Measurements from ENCODE around the gene LIPA.

Gene LIPA

DNA sequence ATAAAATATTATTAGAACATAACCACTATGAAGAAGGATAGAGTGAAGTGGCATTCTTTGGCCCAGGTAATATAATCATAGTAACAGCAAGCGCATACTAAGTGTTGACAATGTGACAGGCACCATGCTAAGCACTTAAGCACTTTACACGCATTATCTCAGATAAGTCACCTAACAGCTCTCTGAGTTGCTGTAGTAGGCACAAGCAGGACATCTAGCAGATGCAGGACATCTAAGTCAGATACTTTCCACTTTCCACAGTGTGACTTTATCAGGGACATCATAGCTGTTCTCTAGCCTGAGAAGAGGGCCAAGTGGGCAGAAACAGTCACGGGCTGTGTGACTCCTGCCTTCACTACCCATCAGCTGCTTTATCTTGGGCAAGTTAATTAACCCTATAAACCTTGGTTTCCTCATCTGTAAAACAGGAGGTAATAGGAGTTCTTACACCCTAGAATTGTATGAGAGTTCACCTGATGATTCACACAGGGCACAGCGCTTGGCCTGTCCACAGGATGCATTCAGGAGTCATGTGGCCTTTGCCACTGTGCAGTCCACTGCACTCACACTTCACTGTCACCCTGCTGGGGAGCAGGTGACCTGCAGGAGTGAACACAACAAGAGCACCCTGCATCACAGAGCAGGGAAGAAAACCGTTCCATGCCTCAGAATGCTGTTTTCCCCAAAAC is 12.5 kb downstream of the LIPA start:
- DNase-seq = no peak

DNA sequence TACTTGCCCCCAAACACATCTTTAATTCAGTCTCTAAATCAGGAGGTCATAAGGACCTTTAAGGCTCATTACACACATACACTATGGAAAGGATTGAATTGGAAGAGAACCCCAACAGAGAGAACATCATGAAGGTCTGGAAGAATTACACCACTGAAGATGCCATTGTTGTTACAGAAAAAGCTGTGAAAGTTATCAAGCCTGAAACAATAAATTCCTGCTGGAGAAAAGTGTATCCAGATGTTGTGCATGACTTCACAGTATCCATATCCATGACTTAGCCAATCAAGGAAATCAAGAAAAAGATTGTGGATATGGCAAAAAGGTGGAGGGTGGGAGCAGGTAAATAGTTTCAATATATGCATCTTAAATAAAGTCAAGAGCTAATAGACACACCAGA is 13.7 kb downstream of the LIPA start:
- DNase-seq = no peak

DNA sequence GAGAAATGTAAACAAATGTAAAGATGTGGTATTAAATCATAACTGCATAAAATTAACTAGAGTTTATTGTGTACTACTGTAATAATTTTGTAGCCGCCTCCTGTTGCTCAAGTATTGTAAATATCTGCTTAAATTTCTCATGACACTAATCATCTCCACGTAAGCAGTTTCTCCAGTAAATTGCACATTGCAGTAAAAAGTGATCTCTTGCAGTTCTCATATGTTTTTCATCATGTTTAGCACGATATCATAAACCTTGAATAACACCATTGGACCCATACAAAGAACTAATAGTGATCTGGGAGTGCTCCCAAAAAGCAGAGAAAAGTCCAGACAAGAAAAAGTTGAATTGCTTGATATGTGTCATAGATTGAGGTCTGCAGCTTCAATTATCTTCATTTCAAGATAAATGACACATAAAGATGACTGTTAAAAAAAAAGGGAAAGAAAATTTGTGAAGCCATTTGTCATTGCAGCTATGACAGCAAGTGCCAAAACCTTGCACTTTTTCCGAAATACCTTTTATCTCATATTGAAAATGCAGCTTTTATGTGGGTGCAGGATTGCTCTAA is 15.3 kb downstream of the LIPA start:
- no peak for DNase-seq

DNA sequence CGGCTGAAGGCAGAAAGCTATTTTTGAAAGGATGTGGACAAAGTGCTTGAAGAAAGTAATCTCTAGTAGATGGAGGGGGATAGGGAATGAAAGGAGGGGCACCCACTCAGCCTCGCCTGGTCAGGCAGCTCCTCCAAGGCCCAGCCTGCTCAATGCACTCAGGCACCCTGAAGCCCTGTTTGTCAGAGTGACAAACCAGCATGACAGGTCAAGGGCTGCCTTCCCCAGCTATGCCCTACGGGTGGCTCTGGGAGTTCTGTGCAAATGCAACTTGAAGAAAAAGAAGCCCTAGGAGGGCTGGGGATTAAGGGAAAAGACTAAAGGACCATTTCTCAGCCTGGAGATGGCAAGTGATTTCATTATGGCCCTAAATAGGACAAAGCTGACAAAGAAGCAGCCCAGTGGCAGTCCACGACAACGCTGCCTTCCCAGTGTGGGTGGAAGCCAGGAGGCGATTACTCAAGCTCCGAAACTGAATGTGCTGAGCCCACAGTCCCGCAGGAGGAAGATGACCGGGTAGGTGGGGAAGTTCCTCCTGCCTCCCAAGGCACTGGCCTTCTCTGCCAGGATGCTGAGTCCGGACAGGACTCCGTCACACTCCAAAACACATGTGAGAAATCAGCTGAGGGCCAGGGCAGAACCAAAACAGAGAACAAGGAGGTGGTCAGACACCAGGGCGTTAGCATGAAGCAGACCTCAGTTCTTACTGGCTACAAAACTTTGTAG is 16.3 kb downstream of the LIPA start:
- no peak for DNase-seq

DNA sequence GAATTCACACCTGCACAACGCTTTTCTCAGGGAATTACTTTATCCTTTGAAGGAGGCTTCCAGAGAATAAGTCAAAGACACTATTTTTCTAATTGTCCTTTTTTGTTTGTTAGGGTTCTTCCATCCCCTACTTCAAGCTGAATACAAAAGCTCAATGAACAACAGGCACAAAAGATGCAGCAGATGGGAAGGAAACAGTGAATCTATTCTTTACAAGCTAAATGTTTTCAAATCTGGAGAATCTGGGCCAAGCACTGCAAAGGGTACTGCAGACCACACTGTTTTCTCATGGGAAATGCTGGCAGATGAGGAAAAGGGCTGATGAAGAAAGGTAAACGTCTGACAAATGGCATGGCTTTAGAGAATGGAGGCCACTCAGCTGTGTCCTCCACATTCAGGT is 18.5 kb downstream of the LIPA start:
- no peak for DNase-seq

DNA sequence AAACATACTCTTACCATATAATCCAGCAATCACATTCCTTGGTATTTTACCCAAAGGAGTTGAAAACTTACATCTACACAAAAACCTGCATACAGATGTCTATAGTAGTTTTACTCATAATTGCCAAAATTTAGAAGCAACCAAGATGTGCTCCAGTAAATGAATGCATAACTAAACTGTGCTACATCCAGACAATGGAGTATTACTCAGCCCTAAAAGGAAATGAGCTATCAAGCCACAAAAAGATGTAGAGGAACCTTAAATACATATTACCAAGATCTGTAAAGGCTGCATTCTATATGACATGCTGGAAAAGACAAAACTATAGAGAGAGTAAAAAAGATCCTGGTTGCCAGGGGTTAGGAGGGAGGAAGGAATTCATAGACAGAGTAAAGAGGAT is 22.6 kb downstream of the LIPA start:
- no peak for DNase-seq

DNA sequence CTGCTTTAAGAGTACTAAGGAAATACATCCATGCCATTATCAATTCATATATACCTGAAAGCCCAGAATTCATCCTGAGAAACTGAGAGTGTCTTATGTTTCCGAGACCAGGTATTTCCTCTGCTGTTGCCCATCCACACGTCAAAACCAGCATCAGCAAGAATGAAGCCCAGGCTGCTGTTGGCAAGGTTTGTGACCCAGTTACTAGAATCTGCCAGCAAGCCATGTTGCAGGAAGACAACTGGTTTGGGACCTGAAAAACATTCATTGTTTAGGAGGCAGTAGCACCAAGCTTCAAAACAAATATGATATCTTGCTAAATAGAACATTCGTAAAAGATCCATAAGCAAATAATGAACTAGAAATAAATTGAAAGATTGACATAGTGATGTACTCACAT is 23.4 kb downstream of the LIPA start:
- DNase-seq = no peak

DNA sequence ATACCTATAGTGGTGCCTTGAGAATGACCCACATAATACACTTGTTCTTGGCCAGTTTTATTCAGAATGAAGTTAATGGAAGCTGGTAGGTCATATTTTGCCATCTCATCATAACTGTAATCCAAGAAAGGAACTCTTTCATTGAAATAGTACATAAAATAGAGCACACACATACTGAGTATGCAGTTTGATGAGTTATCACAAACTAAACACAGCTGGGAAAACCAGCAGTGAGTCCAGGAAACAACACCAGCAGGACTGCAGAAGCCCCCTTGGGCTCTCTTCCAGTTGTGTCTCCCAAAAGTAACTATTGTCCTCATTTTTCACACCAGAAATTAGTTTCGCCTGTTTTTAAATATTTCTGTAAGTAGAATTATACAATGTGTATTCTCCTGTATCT is 24.7 kb downstream of the LIPA start:
- DNase-seq = no peak

DNA sequence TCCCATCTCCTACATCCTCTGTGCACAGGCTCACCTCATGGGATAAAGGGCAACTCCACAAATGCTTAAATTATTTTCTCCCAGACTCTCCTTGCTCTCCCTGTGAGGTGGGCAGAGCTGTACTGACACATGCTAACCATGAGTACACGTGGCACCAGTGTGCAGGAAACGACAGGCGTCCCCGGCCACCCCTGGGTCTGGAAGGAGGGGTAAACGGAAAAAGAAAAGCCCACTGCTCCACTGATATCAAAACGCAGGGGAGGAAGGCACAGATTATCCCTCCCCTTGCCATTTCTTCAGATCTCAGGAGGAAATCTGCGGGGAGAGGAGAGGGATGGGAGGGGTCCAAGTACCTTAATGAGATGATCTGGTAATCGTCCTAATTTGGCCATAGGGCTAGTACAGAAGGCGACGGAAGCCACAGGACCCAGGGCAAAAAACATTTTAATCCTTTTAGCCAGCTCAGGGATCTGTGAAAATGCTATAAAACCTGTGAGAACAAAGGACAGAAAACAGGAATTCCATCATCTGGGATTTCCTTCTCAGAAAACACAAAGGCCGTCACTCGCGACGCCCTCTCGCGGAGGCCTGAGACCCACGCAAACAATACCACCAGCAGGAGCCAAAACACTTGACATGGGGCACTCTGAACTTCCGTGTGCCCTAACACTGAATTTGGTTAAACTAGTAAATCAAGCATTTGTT is 26.7 kb downstream of the LIPA start:
- DNase-seq = no peak

DNA sequence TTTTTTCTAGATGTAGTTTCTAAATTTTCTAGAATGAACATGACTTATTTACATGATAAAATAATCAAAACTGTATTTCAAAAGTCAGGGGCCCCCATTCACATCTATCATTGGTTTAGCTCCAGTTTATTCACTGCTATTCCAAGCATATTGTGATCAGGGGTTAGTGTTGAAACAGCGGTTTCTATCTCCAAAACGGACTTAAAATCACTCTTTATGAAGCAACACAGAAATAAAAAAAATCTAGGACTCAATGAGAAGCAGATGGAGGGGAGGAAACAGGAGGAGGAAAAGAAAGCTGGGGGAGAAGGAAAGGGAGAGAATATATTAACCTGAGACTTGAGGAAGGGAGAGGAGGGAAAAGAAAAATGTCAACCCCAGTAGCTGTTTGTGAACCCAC is 29.7 kb downstream of the LIPA start:
- no peak for DNase-seq

DNA sequence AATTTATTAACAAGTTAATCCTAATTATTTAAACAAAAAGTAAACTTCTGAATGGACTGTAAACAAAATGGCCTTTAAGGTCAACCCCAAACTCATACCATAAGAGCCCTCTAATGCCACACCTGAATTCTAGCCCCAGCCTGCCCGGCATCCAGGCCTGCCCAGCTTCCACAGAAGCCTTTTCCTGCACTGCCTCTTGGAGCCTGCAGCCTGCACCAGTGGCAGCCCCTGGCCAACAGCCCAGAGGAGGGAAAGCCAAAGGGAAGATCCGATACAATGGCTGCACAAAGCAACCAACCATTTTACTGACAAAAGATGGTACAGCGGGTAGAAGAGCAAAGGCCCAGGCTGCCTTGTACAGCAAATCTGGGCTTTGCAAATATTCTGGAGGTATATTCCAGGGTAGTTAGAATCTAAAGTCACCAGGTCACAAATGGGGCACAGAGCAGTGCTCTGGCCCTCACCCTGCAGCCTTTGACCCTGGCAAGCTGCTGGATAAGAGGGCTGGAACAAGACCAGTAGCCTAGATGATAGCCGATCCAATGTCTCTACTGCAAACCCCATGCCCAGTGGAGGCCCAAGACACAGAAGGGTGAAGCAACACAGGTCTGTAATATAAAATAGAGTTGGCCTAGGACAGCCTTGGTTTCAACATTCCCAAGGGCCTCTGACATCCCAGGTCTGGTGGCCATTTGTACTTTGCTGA is 31.9 kb downstream of the LIPA start:
- no peak for DNase-seq

DNA sequence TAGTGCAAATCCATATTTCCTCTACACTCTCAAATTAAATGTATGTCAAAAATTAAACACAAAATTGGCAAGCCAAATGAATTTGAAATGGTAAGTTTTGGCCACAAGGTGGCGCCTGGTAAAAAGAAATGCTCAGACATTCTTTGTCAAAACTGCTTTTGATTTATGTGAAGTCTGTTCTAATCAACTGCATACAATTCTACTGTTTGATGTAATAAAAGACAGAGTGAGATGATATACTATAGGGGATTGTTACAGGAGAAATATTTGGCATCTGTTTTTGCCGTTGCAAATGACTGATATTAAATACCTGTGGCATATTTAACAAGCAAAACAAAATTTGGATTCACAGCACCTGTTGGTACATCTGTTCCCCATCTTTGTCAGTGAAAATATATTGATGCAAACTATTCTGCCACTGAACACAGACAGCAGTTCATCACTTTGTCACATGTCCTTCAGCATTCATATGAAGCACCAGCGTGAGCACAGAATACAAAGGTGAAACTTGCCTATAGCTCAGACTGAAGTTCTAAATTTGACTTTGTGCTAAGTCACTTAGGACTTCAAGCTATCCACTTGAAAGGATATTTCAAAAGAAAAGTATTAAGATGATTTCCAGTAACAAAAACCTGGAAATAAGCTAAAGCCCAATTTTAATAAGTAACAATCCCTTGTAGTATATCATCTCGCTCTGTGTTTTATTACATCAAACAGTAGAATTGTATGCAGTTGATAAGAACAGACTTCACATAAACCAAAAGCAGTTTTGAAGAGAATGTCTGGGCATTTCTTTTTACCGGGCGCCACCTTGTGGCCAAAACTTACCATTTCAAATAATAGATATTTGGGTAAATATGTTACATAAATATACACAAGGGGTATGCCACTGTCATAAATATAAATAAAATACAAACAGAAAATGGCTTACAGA is 34.3 kb downstream of the LIPA start:
- peak in 1 of 2 experiments; percentile 23 for DNase-seq

DNA sequence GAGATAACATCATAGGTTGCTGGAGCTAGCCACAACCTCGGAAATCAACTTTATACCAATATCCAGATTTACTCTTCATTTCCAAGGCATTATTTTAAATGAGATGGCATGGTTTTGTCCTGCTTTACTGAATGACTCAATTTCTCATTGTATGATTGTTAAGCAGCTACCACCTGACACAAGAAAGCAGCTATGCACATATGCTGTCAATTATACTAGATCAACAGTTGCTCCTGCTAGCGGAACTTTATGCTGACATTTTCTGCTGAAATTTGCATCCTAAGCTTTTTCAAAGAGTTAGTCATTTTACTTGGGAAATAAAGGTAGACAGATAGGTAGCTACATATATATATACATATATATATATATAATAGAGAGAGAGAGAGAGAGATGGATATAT is 35.5 kb downstream of the LIPA start:
- DNase-seq = no peak

DNA sequence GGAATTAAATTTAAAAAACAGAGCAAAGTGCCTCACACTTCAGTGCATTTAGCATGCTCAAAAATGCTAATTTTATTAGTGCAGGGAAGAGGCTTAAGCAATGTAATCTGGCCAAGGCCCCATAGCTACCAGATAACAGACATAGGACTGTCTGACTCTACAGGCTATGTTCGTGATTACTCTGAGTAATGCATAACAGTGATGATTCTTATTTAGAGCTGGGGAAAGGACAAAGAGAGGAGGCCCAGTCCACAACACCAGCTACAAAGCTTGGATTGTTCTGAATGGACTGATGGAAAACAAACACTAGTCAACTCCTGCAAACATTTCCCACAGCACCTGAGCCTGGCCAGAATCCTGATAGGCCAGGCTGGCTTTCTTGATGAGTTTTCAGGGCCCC is 36.1 kb downstream of the LIPA start:
- DNase-seq = no peak

DNA sequence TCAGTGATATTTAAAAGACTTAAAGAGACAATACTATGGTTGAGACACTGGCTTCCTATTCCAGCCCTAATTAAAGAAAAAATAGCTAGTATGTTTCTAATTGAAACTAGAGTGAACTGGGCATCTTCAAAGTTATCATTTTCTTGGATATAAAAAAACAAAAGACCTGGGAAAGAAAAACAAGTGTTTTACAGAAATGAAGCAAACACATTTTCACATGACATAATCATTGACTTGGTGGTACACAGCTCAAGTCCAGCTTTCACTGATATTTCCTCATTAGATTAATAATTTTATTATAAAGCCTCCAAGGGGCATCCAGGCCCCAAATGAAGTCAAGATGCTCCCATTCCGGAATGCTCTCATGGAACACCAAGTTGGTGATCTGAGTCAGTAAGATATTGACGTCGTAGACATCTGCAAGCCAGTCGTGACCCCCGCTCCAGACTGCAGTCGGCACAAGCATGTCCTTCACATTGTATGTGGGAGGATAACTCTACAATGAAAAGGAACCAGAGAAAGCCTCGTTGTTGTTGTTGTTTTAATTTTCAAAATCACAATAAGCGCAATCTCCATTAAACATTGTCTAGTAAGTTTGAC is 36.9 kb downstream of the LIPA start:
- DNase-seq = no peak

DNA sequence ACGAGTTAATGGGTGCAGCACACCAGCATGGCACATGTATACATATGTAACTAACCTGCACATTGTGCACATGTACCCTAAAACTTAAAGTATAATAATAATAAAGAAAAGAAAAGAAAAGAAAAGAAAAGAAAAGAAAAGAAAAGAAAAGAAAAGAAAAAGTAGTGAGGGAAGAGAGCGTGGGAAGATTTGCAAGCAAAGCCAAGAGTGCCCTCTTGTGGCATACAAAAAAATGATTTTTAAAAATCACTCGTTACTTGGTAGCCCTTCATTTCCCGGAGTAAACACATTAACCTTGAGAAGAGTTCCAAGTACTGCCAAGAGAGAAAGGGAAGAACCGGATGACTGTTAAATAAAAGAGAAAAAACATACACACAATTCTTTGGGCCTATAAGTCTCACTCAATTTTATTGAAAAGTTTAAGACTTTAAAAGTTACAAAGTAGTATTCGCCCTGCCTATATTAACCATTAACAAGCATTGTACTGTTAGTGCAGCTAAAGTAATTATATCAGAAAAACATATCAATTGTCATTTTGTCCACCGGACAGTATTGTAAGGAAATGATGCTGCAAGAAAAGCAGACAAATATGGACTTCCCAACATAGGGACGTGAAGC is 38.3 kb downstream of the LIPA start:
- no peak for DNase-seq

DNA sequence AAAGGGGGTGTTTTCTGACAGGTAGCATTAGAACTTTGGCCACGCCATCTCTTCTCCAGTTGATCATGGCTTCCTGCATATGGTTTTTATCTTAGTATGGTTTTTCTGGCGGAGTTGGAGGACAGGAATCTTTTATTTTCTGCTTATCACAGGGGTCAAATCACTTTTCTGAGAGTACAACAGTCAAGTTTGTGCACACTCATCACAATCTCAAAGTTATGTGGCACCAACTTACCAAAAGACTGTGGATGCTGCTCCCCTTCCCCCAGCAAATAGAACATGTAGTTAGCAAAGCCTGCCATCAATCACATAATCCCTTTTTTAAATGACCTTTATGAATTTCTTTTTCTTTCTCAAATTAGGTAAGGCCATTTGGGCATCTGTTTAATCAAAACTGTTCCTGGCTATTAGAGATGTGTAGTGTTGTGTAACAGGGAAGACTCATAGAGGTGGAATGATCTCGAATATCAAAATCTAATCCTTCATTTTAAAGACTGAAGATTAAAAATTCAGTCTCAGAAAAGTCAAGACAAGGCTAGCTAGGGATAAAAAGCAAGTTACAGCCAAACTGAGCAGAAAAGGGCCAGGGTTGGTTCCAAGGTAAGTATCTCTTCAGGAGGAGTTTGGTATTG is 40.7 kb downstream of the LIPA start:
- DNase-seq = no peak

DNA sequence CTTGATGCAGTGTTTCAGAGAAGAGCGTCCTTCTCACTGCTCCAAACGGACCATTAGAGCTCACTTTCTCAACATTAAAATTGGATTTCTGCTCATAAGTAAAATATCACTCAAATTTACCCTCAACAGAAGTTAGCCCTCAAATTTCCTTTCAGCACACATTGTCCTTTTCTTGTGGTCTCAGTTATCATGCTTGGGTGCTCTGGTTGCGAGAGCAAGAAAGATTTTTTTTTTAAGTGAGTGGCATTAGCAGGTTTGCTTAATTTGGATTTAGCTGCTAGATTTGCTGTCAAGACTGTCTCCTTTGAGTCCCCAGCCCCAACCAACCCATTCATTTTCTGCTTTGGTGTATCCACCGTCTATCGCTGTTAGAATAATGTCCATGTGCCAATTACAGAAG is 41.9 kb downstream of the LIPA start:
- DNase-seq = no peak

DNA sequence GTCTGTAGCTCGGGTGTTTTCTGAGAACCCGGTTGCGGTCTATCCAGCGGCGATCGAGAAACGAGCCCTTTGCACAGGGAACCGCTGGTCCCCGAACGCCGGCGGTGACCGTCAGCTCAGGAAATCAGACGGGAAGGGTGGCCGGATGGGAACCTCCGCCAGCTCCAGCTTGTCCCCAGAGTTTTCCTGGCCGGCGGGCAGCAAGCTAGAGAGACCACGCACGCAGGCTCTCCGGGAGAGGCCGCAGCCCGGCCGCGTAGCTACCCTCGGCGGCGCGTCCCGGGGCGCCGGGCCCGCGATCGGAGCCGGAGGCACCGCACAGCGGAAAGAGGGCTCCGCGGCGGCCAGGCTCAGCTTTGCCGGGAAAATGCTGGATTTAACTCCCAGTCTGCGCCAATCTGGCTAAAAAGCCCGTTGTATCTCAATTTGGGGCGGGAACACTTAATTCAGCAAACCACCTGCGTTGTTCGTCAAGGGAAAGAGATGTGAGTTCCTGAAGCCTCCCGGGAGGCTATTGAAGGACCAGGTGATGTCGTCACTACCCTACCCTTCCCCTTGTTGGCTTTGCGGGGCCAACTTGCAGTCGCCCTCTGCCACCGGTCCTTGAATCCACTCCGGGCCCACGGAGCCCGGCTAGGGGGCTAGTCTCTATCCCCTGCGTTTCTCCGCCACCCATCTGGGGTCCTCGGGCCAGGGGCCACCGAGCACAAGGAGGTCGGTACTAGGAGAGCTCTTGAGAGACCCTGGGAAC is 43.6 kb downstream of the LIPA start:
- no peak for DNase-seq
